IPS-11a (cell line): ENCODE results near the gene HEATR1.
"Not testable (repeated sequence)": the region's sequence is repeated elsewhere in the genome, so short reads cannot be mapped to it uniquely, and the experiment has no call there.

Experiments used
- H3K4me3 ChIP-seq: one replicate; pipeline ENCODE4 v1.5.1; 2013; ENCODE audit warnings: low read depth, low read length, control low read depth

The HEATR1 gene

GRCh38 chr1:236589531-236589930, 14.8 kb downstream of the HEATR1 start:
- H3K4me3 ChIP-seq = no peak overlapping the region

- no peak overlapping the region for H3K4me3 ChIP-seq
These were observed 22.8 kb downstream of the HEATR1 start for GRCh38 chr1:236581528-236581927.

GRCh38 chr1:236580404-236580803, 23.9 kb downstream of the HEATR1 start:
- H3K4me3 ChIP-seq = not testable (repeated sequence)

DNA sequence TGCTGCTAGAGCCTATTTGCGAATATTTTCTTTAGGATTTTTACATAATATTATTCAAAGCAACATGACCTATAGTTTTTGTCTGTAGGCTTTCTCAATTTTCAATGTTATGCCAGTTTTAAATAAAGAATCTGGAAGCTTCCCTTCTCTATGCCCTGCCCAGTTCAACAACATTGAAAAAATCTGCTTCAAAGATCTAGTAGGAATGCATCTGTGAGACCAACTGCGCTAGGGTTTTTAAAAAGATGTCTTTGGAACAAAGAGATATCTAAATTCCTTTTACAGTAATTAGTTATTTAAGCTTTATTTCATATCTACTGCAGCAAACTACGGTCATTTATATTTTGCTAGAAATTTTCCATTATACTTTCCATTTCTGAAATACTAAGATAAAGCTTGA, 25.7 kb downstream of the HEATR1 start:
- no peak overlapping the region for H3K4me3 ChIP-seq

DNA sequence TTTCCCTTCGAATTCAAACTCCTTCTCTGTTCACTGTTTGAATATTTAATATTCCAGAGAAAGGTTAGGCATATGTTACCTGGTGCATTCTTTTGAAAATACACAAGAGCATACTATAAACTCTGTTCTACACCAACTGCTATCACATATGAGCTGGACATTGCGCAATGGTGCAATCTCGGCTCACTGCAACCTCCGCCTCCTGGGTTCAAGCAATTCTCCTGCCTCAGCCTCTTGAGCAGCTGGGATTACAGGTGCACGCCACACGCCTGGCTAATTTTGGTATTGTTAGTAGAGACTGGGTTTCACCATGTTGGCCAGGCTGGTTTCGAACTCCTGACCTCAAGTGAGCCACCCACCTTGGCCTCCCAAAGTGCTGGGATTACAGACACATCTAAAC, 27.3 kb downstream of the HEATR1 start:
- H3K4me3 ChIP-seq = not testable (repeated sequence)

DNA sequence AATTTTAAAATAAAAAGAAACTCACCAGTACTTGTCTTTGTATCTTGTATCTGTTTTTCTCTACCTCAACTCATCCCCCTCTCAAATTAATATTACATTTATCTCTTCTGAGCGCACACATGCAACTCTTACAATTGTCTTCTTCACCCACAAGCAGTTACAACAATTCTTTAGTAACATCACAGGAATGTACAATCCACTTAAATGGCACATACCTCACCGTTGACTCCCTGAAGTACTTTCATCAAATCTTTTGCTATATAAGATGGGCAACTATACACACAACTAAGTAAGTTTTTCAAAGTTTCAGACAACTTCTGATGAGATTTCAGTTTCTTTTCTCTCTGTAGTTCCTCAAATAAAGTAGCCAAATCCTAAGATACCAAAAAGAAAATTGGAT, 28.3 kb downstream of the HEATR1 start:
- H3K4me3 ChIP-seq = no peak overlapping the region

- no peak overlapping the region for H3K4me3 ChIP-seq
These were observed 28.8 kb downstream of the HEATR1 start for GRCh38 chr1:236575523-236575922.

DNA sequence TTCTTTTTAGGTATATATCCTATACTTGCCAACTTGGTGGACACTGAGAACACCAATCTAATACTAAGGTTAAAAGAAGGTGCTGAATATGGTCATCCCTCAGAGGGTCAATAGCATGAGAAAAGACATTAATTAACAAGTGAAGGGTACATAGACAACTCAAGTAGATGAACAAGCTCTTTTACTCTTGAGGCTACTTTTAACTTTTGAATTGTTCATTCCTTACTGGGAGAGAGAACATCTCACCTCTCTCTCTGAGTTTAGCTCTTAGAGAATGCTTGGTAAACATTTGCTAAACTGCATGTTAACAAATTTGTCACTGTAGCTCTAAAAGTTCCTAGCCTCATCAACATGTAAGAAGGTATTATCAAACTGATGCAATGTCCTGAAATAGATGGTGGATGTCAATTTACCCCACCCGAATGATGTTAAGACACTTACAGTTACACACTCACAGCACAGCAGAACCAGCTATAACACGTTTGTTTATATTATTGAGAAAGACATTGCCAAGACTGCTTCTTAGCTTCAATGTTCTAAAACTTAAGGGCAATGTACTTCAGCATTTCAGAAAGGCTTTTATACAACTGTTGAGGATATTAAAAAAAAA, 35.9 kb downstream of the HEATR1 start:
- no peak overlapping the region for H3K4me3 ChIP-seq

DNA sequence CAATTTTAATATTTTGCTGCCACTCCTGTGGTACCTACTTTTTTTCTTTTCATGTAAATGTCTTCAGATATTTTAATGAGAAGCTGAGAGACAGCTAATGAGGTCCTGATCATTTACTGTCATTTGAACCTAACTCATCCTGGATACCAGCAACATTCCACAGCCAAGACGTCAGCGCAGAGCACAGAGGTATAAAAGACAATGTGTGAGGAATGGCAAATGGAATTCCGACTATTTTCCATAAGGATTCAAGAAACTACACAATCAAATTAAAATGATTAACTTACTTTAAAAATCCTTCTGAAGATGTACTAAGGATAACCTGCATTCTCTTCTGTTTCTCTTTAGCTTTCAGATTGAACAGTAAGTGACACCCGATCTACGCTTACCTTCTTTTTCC, 38.8 kb downstream of the HEATR1 start:
- H3K4me3 ChIP-seq = no peak overlapping the region

DNA sequence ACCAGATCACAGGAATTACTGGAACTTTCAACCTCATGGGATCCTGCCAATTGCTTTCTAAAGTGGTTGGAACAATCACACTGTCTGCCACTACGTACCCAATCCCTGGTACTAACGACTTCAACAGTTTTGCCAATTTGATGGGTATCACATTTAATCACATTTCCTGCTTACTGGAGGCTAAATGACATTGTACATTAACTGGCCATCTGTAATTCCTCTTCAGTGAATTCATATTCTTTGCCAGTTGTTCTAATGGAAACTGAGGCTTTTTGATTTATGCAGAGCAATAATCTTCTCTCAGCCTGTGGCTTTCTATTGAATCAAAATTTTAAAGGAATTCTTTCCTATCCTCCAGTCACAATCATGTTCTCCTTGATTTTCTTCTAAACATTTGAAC, 42.3 kb downstream of the HEATR1 start:
- no peak overlapping the region for H3K4me3 ChIP-seq

DNA sequence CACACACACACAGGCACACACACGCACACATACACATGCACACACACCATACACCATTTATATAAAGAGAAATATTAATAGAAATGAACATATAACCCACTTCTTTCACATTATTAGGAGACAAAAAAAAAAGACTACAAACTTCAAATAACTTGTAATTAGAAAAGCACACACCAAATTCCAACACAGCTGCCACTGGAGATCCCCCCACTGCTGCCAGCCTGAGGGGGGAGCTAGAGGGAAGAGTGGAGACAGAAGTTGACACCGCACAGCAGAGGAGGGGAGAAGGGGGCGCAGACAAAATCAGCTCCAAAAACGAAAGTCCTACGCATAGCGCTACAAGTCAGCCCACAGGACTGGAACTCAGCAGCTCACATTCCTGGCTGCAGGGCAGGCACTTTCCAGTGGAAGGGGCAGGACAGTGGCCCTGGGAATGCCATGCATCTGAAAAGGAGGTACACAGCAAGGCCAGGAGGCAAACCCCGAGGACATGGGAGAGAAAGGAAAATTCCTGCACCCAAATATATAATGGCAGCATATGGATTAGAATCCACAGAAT, 44.0 kb downstream of the HEATR1 start:
- no peak overlapping the region for H3K4me3 ChIP-seq

DNA sequence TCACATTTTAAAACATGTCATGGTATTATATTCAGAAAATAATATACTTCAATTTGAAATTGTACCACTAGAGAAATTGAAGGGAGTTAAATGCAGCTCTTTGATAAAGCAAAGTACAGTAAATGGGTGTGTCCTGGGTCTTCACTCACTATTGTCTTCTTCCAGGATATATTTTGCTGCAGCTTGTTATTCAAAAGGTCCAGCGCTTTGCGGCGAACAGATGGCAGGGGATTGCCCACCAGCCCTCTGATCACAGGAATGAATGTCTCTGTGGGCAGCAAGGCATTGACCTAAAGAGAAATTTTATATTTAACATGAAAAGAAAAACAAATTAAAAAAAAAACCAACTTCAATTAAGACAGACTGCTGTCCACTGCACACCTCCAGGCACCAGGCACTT, 45.5 kb downstream of the HEATR1 start:
- no peak overlapping the region for H3K4me3 ChIP-seq

- H3K4me3 ChIP-seq = no peak overlapping the region
These were observed 46.2 kb downstream of the HEATR1 start for GRCh38 chr1:236558081-236558480.

DNA sequence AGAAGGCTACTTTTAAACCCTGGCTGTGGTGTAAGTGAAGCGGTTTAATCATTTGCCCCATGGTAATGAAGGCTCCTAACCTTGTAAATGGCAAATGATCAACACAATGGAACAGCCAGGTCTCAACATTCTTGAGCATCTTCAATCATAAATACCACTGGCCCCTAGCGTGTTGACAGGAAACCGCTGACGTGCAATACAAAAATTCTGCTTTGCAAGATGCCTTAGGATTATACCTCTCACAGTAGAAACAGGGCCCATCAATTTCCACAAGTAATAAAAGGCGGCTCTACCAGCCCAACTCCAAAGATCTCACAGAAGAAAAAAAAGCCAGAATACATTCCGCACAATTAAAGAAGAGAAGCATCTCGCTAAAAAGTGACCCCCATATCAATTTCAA, 47.7 kb downstream of the HEATR1 start:
- no peak overlapping the region for H3K4me3 ChIP-seq

GRCh38 chr1:236553370-236553769, 50.9 kb downstream of the HEATR1 start:
- H3K4me3 ChIP-seq = no peak overlapping the region

GRCh38 chr1:236552901-236553300, 51.4 kb downstream of the HEATR1 start:
- H3K4me3 ChIP-seq = no peak overlapping the region

- H3K4me3 ChIP-seq = no peak overlapping the region
These were observed 52.2 kb downstream of the HEATR1 start for GRCh38 chr1:236552096-236552495.

DNA sequence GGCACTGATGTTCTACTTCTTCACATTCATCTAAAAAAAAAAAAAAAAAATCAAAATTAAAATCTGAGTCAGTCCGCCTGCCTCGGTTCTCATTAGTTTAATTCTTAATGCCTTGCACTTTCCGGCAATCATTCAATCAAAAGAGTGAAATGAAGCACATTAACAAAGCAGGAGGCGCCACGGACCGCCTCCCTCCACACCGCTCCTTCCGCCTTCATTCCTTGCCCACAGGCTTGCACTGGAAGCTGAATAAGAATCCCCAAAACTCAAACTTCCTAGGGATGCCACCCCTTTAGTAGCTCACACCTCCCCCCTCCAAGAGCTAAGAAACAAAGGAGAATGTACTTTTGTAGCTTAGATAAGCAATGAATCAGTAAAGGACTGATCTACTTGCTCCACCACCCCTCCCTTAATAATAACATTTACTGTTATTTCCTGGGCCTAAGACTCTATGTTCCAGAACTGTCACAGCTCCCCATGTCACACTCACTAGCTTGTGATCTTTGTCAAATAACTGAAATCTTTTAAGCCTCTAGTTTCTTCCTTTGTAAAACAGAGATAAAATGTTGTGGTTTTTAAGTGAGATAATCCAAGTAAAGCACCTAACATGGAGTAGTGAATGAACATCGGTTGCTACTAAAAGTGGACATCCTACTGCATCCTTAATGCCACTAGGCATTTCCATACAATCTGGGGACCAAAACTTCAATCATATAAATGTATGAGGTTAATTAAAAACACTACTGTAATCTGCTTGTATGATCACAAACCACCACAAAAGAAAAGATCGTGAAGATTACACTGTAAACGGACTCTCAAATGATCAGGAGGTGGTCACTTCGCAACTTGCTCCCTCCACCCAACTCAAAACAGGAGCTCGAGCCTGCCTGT, 53.1 kb downstream of the HEATR1 start:
- no peak overlapping the region for H3K4me3 ChIP-seq

- no peak overlapping the region for H3K4me3 ChIP-seq
These were observed 55.9 kb downstream of the HEATR1 start for GRCh38 chr1:236548452-236548851.

GRCh38 chr1:236545621-236546169, 58.6 kb downstream of the HEATR1 start:
- H3K4me3 ChIP-seq = no peak overlapping the region

GRCh38 chr1:236543065-236543669, 61.1 kb downstream of the HEATR1 start:
- no peak overlapping the region for H3K4me3 ChIP-seq
